ENCODE data around the gene DCAF8L2.

Gene DCAF8L2

DNA sequence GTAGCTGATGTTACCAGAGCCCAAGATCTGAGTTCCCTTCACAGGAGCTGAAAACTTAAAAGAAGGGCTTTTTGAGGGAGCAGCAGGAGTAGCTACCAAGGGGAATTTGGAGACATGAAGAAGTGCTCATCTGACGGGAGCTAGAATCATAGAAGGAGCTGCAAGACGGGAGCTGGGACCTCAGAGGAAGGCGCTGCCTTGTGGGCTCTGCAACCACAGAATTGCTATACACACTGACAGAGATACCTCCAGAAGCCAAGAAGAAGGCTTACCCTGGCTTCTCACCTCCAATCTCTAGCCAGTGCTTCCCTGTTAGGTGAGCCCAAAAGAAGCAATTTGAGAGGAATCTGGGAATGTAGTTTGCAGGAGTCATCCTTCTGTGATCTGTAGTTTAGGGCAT lies 35.9 kb downstream of the DCAF8L2 start:
- POLR2A ChIA-PET, result no interaction called here

GRCh38 chrX:27633328-27633727 lies 43.2 kb downstream of the DCAF8L2 start:
- Histone ChIP-seq H3K4me1 (ENCODE audit: control insufficient read depth, insufficient read depth, low read length) (no peaks in the 10 kb centered on the region), H3K36me3 (ENCODE audit: control insufficient read depth in 2 of 2, insufficient read depth in 1 of 2, low read length in 2 of 2) (no peaks in the 10 kb centered on the region), H3K9me3 (ENCODE audit: control insufficient read depth, insufficient read depth, low read depth, low read length) (no peaks in the 10 kb centered on the region), H3K27ac (ENCODE audit: extremely low read depth, low read depth, low read length) (no peak overlapping the region), H3K4me3 (ENCODE audit: low read depth, low read length) (no peak overlapping the region)
- ChIA-PET POLR2A (no interaction called here), CTCF (interaction anchor here (0.6 kb wide), 1 partner anchor 14 kb away, joined by 4 read pairs; no protein-coding TSS in a partner anchor)
- TF ChIP-seq ATF2 (tag by site-specific recombination; IDR thresholded peaks at IDR 0.05; ENCODE audit: low read depth) (no peak), OVOL3 (tag by site-specific recombination; IDR thresholded peaks at IDR 0.05) (no peak), ZNF211 (tag by site-specific recombination; IDR thresholded peaks at IDR 0.05; ENCODE audit: low read depth) (no peak), ZNF670 (tag by site-specific recombination; IDR thresholded peaks at IDR 0.05; ENCODE audit: low read depth) (no peak), ZFP3 (tag by site-specific recombination; IDR thresholded peaks at IDR 0.05; ENCODE audit: low read depth) (no peak), ZSCAN23 (tag by site-specific recombination; IDR thresholded peaks at IDR 0.05) (no peak), ZNF239 (tag by site-specific recombination; IDR thresholded peaks at IDR 0.05) (no peak), ZNF155 (tag by site-specific recombination; IDR thresholded peaks at IDR 0.05) (no peak), ZNF416 (tag by site-specific recombination; IDR thresholded peaks at IDR 0.05) (no peak), REST (tag by site-specific recombination; IDR thresholded peaks at IDR 0.05) (no peak), ZNF660 (tag by site-specific recombination; IDR thresholded peaks at IDR 0.05) (no peak), SP3 (tag by site-specific recombination; IDR thresholded peaks at IDR 0.05) (no peak)
- TF ChIP-seq, protein P1, sequence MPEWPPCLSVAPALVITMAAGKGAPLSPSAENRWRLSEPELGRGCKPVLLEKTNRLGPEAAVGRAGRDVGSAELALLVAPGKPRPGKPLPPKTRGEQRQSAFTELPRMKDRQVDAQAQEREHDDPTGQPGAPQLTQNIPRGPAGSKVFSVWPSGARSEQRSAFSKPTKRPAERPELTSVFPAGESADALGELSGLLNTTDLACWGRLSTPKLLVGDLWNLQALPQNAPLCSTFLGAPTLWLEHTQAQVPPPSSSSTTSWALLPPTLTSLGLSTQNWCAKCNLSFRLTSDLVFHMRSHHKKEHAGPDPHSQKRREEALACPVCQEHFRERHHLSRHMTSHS (tag by site-specific recombination; IDR thresholded peaks at IDR 0.05), result no peak
- TF ChIP-seq, protein P2, sequence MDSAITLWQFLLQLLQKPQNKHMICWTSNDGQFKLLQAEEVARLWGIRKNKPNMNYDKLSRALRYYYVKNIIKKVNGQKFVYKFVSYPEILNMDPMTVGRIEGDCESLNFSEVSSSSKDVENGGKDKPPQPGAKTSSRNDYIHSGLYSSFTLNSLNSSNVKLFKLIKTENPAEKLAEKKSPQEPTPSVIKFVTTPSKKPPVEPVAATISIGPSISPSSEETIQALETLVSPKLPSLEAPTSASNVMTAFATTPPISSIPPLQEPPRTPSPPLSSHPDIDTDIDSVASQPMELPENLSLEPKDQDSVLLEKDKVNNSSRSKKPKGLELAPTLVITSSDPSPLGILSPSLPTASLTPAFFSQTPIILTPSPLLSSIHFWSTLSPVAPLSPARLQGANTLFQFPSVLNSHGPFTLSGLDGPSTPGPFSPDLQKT (IDR thresholded peaks at IDR 0.05; ENCODE audit: borderline replicate concordance, low read depth, low read length), result no peak

More for the DNA sequence above, 35.9 kb downstream of the DCAF8L2 start:
- Histone ChIP-seq H3K9me3 (ENCODE audit: control insufficient read depth, insufficient read depth, low read depth, low read length) (no peaks in the 10 kb centered on the region), H3K27ac (ENCODE audit: extremely low read depth, low read depth, low read length) (no peak overlapping the region), H3K4me3 (ENCODE audit: low read depth, low read length) (no peak overlapping the region), H3K4me1 (ENCODE audit: control insufficient read depth, insufficient read depth, low read length) (no peaks in the 10 kb centered on the region), H3K36me3 (ENCODE audit: control insufficient read depth in 2 of 2, insufficient read depth in 1 of 2, low read length in 2 of 2) (no peaks in the 10 kb centered on the region)
- TF ChIP-seq ZNF391 (tag by site-specific recombination; IDR thresholded peaks at IDR 0.05; ENCODE audit: borderline replicate concordance, low read depth) (no peak), ZNF132 (tag by site-specific recombination; IDR thresholded peaks at IDR 0.05; ENCODE audit: borderline replicate concordance) (no peak), ZNF114 (tag by site-specific recombination; IDR thresholded peaks at IDR 0.05) (no peak), ZNF623 (tag by site-specific recombination; IDR thresholded peaks at IDR 0.05) (no peak), ZNF473 (tag by site-specific recombination; IDR thresholded peaks at IDR 0.05) (no peak), ZNF670 (tag by site-specific recombination; IDR thresholded peaks at IDR 0.05; ENCODE audit: low read depth) (no peak), ZNF707 (tag by site-specific recombination; IDR thresholded peaks at IDR 0.05) (no peak), ZBTB48 (tag by site-specific recombination; IDR thresholded peaks at IDR 0.05) (no peak), MZF1 (tag by site-specific recombination; IDR thresholded peaks at IDR 0.05; ENCODE audit: borderline replicate concordance) (no peak), ZNF416 (tag by site-specific recombination; IDR thresholded peaks at IDR 0.05) (no peak), ZNF560 (tag by site-specific recombination; IDR thresholded peaks at IDR 0.05; ENCODE audit: borderline replicate concordance) (no peak), ZNF266 (tag by site-specific recombination; IDR thresholded peaks at IDR 0.05; ENCODE audit: low read depth) (no peak)
- TF ChIP-seq, protein P3, sequence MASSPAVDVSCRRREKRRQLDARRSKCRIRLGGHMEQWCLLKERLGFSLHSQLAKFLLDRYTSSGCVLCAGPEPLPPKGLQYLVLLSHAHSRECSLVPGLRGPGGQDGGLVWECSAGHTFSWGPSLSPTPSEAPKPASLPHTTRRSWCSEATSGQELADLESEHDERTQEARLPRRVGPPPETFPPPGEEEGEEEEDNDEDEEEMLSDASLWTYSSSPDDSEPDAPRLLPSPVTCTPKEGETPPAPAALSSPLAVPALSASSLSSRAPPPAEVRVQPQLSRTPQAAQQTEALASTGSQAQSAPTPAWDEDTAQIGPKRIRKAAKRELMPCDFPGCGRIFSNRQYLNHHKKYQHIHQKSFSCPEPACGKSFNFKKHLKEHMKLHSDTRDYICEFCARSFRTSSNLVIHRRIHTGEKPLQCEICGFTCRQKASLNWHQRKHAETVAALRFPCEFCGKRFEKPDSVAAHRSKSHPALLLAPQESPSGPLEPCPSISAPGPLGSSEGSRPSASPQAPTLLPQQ (tag by site-specific recombination; IDR thresholded peaks at IDR 0.05), result no peak
- CTCF ChIA-PET, result no interaction called here

All from HEK293 (cell line).